K562 (cell line): Measurements from ENCODE around the gene TTC16. TPM values are rescaled to one million over a fixed set of nuclear protein-coding genes. Genes with fewer than 3 reads are reported as not detected.
A peak's percentile ranks its signal among the peaks of the same experiment; 100 is the strongest.

Experiments used
- ATF4 ChIP-seq: fragments of 450-650 bp; formaldehyde crosslinking; IDR thresholded peaks from 2 replicates; pipeline ENCODE4 v1.4.0; 2022; ENCODE audit warnings: mild to moderate bottlenecking, moderate library complexity
- BHLHE40 ChIP-seq: IDR thresholded peaks from 2 replicates; pipeline ENCODE4 v1.6.1; 2011; ENCODE audit warnings: low read length, improper control_type of control experiment
- BRF1 ChIP-seq: IDR thresholded peaks from 3 replicates; pipeline ENCODE4 v1.6.1; 2011; ENCODE audit warnings: borderline replicate concordance, mild to moderate bottlenecking; ENCODE audit not compliant: insufficient read length; ENCODE audit errors: extremely low read depth
- ELF2 ChIP-seq: fragments of 250-450 bp; sonication (Bioruptor Pico); IDR thresholded peaks from 2 replicates; pipeline ENCODE4 v1.5.0; 2021; ENCODE audit warnings: mild to moderate bottlenecking
- ETV5 ChIP-seq: sonication (generic); formaldehyde crosslinking; IDR thresholded peaks from 2 replicates; pipeline ENCODE4 v1.4.0; 2020; ENCODE audit warnings: low read depth, mild to moderate bottlenecking, missing genetic modification reagents
- HDAC2 ChIP-seq: fragments of 450-650 bp; IDR thresholded peaks from 2 replicates; pipeline ENCODE4 v1.6.1; 2016; ENCODE audit warnings: mild to moderate bottlenecking
- HMGXB4 ChIP-seq: sonication (generic); formaldehyde crosslinking; IDR thresholded peaks from 2 replicates; pipeline ENCODE4 v1.8.1; 2023; ENCODE audit warnings: mild to moderate bottlenecking, missing genetic modification reagents
- KLF13 ChIP-seq: fragments of 450-650 bp; IDR thresholded peaks from 2 replicates; pipeline ENCODE4 v1.6.1; 2016; ENCODE audit warnings: missing genetic modification characterization, low read depth, mild to moderate bottlenecking, missing compliant biosample characterization, moderate library complexity, borderline replicate concordance
- MTA3 ChIP-seq: fragments of 450-650 bp; formaldehyde crosslinking; IDR thresholded peaks from 2 replicates; pipeline ENCODE4 v1.6.1; 2017; ENCODE audit warnings: mild to moderate bottlenecking, borderline replicate concordance
- MYNN ChIP-seq, 2 experiments: sonication (generic); formaldehyde crosslinking in 1 of 2; IDR thresholded peaks; 2 replicates each; pipeline versions ENCODE4 v1.5.0 to v1.6.1; 2016 to 2020; ENCODE audit warnings: antibody characterized with exemption in 1 of 2, missing genetic modification reagents in 1 of 2
- NR2C2 ChIP-seq, 2 experiments: fragments of 200-800 bp in 1 of 2; sonication (Bioruptor generic) in 1 of 2; sonication (generic) in 1 of 2; formaldehyde crosslinking in 1 of 2; IDR thresholded peaks; 2 replicates each; pipeline versions ENCODE4 v1.6.1 to v1.8.0; 2016 to 2022; ENCODE audit warnings: mild to moderate bottlenecking in 1 of 2, missing compliant biosample characterization in 1 of 2, missing genetic modification characterization in 1 of 2, missing genetic modification reagents in 1 of 2
- PHB2 ChIP-seq: fragments of 450-650 bp; IDR thresholded peaks from 2 replicates; pipeline ENCODE4 v1.6.1; 2017; ENCODE audit warnings: low read depth
- POLR3G ChIP-seq: IDR thresholded peaks from 2 replicates; pipeline ENCODE4 v1.6.1; 2011; ENCODE audit not compliant: insufficient read length, insufficient replicate concordance; ENCODE audit errors: extremely low read depth
- PREB ChIP-seq: sonication (generic); formaldehyde crosslinking; IDR thresholded peaks from 2 replicates; pipeline ENCODE4 v1.8.1; 2023; ENCODE audit warnings: mild to moderate bottlenecking, missing genetic modification reagents
- RFX1 ChIP-seq: fragments of 450-650 bp; IDR thresholded peaks from 2 replicates; pipeline ENCODE4 v1.6.1; 2016; ENCODE audit warnings: mild to moderate bottlenecking, moderate library complexity
- SAFB2 ChIP-seq: fragments of 200-400 bp; formaldehyde crosslinking; IDR thresholded peaks from 2 replicates; pipeline ENCODE4 v1.6.1; 2018; ENCODE audit warnings: borderline replicate concordance, low read length, low read depth, moderate library complexity; ENCODE audit not compliant: severe bottlenecking
- SETDB1 ChIP-seq: IDR thresholded peaks from one replicate; pipeline ENCODE4 v1.6.1; 2012; ENCODE audit warnings: low read length, control low read depth, inconsistent platforms
- TAL1 ChIP-seq: fragments of 450-650 bp; IDR thresholded peaks from 2 replicates; pipeline ENCODE4 v1.6.1; 2016; ENCODE audit warnings: mild to moderate bottlenecking
- TFAM ChIP-seq: fragments of 250-450 bp; sonication (Bioruptor Pico); conservative IDR thresholded peaks from 2 replicates; pipeline ENCODE4 v1.5.0; 2021; ENCODE audit warnings: mild to moderate bottlenecking, moderate library complexity
- TRIM24 ChIP-seq, 2 experiments: fragments of 450-650 bp; IDR thresholded peaks; 2 replicates each; pipeline ENCODE4 v1.6.1; 2016
- XRCC3 ChIP-seq: fragments of 450-650 bp; IDR thresholded peaks from 2 replicates; pipeline ENCODE4 v1.6.1; 2017; ENCODE audit warnings: mild to moderate bottlenecking, moderate library complexity
- ZNF165 ChIP-seq: fragments of 250-450 bp; sonication (Bioruptor Pico); IDR thresholded peaks from 2 replicates; pipeline ENCODE4 v1.4.0; 2020; ENCODE audit warnings: borderline replicate concordance
- ZNF239 ChIP-seq: fragments of 250-450 bp; sonication (Bioruptor Pico); IDR thresholded peaks from 2 replicates; pipeline ENCODE4 v1.4.0; 2020; ENCODE audit warnings: mild to moderate bottlenecking
- ZNF431 ChIP-seq: sonication (generic); formaldehyde crosslinking; IDR thresholded peaks from 2 replicates; pipeline ENCODE4 v1.8.0; 2022; ENCODE audit warnings: mild to moderate bottlenecking, missing genetic modification reagents
- polyA plus RNA-seq, 8 experiments: library from polyadenylated mRNA; depleted of rRNA in 4 of 8; stranded (reverse) in 5 of 8; unstranded in 3 of 8; fragments of >200 nt; fragmentation: Nextera tagmentation in 2 of 8; fragmentation: Illumina TruSeq in 1 of 8; extraction: Ambion mirVana in 2 of 8; extraction: Trizol in 1 of 8; gene quantifications; 2 replicates each; pipeline versions ENCODE4 v1.2.1 to v1.2.3, GENCODE V29; 2011 to 2014; ENCODE audit warnings: inconsistent platforms in 1 of 8, missing spikeins in 1 of 8
- total RNA-seq, 7 experiments: library from RNA; depleted of rRNA in 6 of 7; stranded (reverse); fragments of >200 nt in 6 of 7; fragmentation: Illumina TruSeq in 2 of 7; extraction: Trizol in 2 of 7; gene quantifications; 2 replicates each; pipeline versions ENCODE4 v1.2.1 to v1.2.3, GENCODE V29; 2011 to 2021; ENCODE audit warnings: low replicate concordance in 1 of 7

TTC16 gene
- total and polyA plus RNA-seq, 9 of the 15 experiments (the other 6 are each of a cell fraction or from before 2014, with no cell fraction given) = 0.11 TPM; not detected in 8

GRCh38 chr9:127715470-127716337, at the start of gene TTC16, which contains the start of gene PTRH1 (continued):
- TF ChIP-seq HMGXB4 (CRISPR knock-in tag) (no peak), HDAC2 (peak; percentile 87; the same call in 1 of the 2 replicates), ETV5 (peak; percentile 44; the same call in 1 of the 2 replicates), MTA3 (no peak; the same call in 1 of the 2 replicates), ELF2 (peak; percentile 100), ZNF239 (CRISPR knock-in tag) (no peak), NR2C2 (CRISPR knock-in tag; IDR thresholded peaks at IDR 0.05) (no peak), NR2C2 (tag; IDR thresholded peaks at IDR 0.05) (peak; percentile 54; the same call in 1 of the 2 replicates), ATF4 (CRISPR knock-in tag) (no peak), TAL1 (no peak), POLR3G (no peak), PHB2 (no peak), BHLHE40 (no peak), PREB (0 out of 2 replicates have a peak, but pooled peaks have one; percentile 30), ZNF431 (no peak), ZNF165 (CRISPR knock-in tag) (no peak), SETDB1 (no peak), KLF13 (tag) (0 out of 2 replicates have a peak, but pooled peaks have one; percentile 17), TFAM (CRISPR knock-in tag) (no peak), XRCC3 (no peak), TRIM24 (IDR thresholded peaks at IDR 0.05) (no peak), SAFB2 (no peak), MYNN (IDR thresholded peaks at IDR 0.05) (peak; percentile 94; the same call in 1 of the 2 replicates), MYNN (CRISPR knock-in tag; IDR thresholded peaks at IDR 0.05) (no peak), BRF1 (no peak), RFX1 (peak; percentile 93)
